Adrenal gland (tissue), 12 donors: Measurements from ENCODE around the gene KLHL2. TPM values are rescaled to one million over a fixed set of nuclear protein-coding genes. Genes with fewer than 3 reads are reported as not detected.

Source experiments
- DNase-seq, 7 donors: peaks; one replicate each; pipeline ENCODE4 v3.0.0-alpha.2; 2019 to 2020
- H3K27ac ChIP-seq, 5 donors: fragments of 200-600 bp; sonication (generic) in 4 of 5; 1 replicate in 3 of 5; 2 replicates in 2 of 5; pipeline versions ENCODE4 v1.5.1 to v1.8.0; 2016 to 2020; ENCODE audit warnings: mild to moderate bottlenecking in 1 of 5
- H3K27me3 ChIP-seq: fragments of 200-600 bp; 2 replicates; pipeline ENCODE4 v1.8.0; 2021
- H3K36me3 ChIP-seq, 2 donors: fragments of 200-600 bp; replicated peaks in 1 of 2; 1 replicate in 1 of 2; 2 replicates in 1 of 2; pipeline versions ENCODE4 v1.5.1 to v1.8.0; 2018 to 2022
- H3K4me1 ChIP-seq, 2 donors: fragments of 200-600 bp; replicated peaks in 1 of 2; 1 replicate in 1 of 2; 2 replicates in 1 of 2; pipeline versions ENCODE4 v1.5.1 to v1.8.0; 2018 to 2021
- H3K4me3 ChIP-seq, 4 donors: fragments of 200-600 bp; sonication (generic) in 3 of 4; one replicate each; pipeline ENCODE4 v1.5.1; 2016 to 2018
- H3K9me3 ChIP-seq, 3 donors: fragments of 200-600 bp; sonication (generic) in 1 of 3; replicated peaks in 1 of 3; 1 replicate in 2 of 3; 2 replicates in 1 of 3; pipeline versions ENCODE4 v1.5.1 to v1.8.0; 2016 to 2021
- POLR2A ChIP-seq, 2 donors: fragments of 450-650 bp; IDR thresholded peaks; one replicate each; pipeline ENCODE4 v1.6.1; 2017; ENCODE audit warnings: antibody characterized with exemption in 2 of 2, mild to moderate bottlenecking in 2 of 2, moderate library complexity in 1 of 2
- WGBS, 4 donors: extraction: QIAGEN DNeasy Blood & Tissue Kit in 2 of 4; methylation state at CpG; one replicate each; pipeline versions ENCODE4 v1.1.5 to v1.1.7; 2013 to 2017; 5-methylcytosine and 5-hydroxymethylcytosine counted together
- intact Hi-C, 2 donors: fragments of 100-400 bp; cut with DNase I; formaldehyde crosslinking; loops; one replicate each; pipeline versions ENCODE4 v1.14.1 to v1.15.0; 2022 to 2023
- polyA plus RNA-seq, 3 donors: library from polyadenylated mRNA; stranded (reverse); fragments of 200-250 nt in 2 of 3; fragments of 350-450 nt in 1 of 3; fragmentation: Illumina TruSeq in 1 of 3; extraction: RNeasy Lipid Tissue Mini Kit (QIAGEN cat#74804) in 1 of 3; gene quantifications; one replicate each; pipeline ENCODE4 v1.2.3, GENCODE V29; 2013 to 2014
- small RNA-seq, 2 donors: library from RNA; depleted of rRNA; stranded (forward); fragments of <200 nt; gene quantifications; one replicate each; pipeline ENCODE3, GENCODE V24; 2016
- total RNA-seq, 9 donors: library from RNA; depleted of rRNA in 4 of 9; stranded (reverse); fragments of >200 nt in 4 of 9; fragments of 120-200 nt in 1 of 9; fragmentation: NEBNext Ultra II Directional in 1 of 9; extraction: Animal tissue kit (Norgen Biotek cat#: 25700) in 1 of 9; gene quantifications; one replicate each; pipeline versions ENCODE4 v1.1.0 to v1.2.4, GENCODE V29; 2013 to 2023
- TF ChIP-seq, protein P1 (sequence below), 6 experiments: fragments of 450-650 bp in 4 of 6; fragments of 200-600 bp in 2 of 6; sonication (generic) in 1 of 6; IDR thresholded peaks; 1 replicate in 5 of 6; 2 replicates in 1 of 6; pipeline versions ENCODE4 v1.5.1 to v1.8.0; 2016 to 2021; ENCODE audit warnings: antibody characterized with exemption in 6 of 6, mild to moderate bottlenecking in 2 of 6, moderate library complexity in 1 of 6
- donor health status: healthy with polysubstance abuse.
- donor health status: Bipolar disorder and iron deficiency.
- donor health status: DM: yes; HTN: yes; CAD: no.
- donor health status: DM: no; HTN: no; CAD: no.
- donor health status: DM: no; HTN: no; CAD: no.
- donor health status: DM: yes; HTN: yes; CAD: no.

Gene KLHL2
- total and polyA plus RNA-seq, 12 donors, result 9.7 to 45.5 (median 25.2) TPM

DNA sequence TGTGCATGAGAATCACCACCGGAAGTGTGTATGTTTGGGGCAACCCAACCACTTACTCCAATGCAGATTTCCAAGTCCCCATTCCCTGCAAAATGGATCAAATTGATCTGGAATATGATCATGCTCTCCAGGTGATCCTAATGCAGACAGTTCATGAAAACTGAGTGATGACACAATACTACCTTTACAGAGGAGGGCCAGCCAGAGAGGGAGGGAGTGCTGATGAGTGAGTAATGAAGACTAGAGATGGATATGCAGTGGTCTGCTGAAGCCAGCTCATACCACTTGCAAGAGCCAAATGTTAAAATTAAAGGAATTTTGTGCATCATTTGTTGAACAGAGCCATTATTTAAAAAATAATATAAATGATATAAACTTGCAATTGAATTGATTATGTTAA, 161.2 kb downstream of the KLHL2 start:
- no peak overlapping the region for H3K4me3 ChIP-seq
- no peak for DNase-seq
- no peak overlapping the region for H3K27ac ChIP-seq
- H3K9me3 ChIP-seq, result no peaks in the 10 kb centered on the region
- intact Hi-C loops, result no loop called here
- no peaks in the 10 kb centered on the region for H3K36me3 ChIP-seq
- TF ChIP-seq POLR2A (IDR thresholded peaks at IDR 0.05), result no peak
- TF ChIP-seq, protein P1, sequence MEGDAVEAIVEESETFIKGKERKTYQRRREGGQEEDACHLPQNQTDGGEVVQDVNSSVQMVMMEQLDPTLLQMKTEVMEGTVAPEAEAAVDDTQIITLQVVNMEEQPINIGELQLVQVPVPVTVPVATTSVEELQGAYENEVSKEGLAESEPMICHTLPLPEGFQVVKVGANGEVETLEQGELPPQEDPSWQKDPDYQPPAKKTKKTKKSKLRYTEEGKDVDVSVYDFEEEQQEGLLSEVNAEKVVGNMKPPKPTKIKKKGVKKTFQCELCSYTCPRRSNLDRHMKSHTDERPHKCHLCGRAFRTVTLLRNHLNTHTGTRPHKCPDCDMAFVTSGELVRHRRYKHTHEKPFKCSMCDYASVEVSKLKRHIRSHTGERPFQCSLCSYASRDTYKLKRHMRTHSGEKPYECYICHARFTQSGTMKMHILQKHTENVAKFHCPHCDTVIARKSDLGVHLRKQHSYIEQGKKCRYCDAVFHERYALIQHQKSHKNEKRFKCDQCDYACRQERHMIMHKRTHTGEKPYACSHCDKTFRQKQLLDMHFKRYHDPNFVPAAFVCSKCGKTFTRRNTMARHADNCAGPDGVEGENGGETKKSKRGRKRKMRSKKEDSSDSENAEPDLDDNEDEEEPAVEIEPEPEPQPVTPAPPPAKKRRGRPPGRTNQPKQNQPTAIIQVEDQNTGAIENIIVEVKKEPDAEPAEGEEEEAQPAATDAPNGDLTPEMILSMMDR (IDR thresholded peaks at IDR 0.05), result no peak
- no peaks in the 10 kb centered on the region for H3K4me1 ChIP-seq
- 88 to 96% (median 91%) methylated on average over 1 of the region's 1 CpG for WGBS, 4 donors
- no peaks in the 10 kb centered on the region for H3K27me3 ChIP-seq

DNA sequence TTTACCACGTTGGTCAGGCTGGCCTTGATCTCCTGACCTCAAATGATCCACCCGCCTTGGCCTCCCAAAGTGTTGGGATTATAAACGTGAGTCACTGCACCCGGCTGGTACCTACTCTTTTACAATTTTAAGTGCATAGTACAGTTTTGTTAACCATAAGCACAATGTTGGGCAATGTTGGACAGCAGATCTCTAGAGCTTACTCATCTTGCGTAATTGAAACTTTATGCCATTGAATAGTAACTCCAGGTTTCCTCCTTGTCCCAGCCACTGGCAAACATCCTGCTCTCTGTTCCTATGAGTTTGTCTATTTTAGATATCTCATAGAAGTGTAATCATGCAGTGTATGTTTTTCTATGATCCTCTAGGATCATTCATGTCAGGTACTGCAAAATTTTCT, 162.2 kb downstream of the KLHL2 start:
- no peak overlapping the region for H3K4me3 ChIP-seq
- intact Hi-C loops, result no loop called here
- H3K27me3 ChIP-seq, result no peaks in the 10 kb centered on the region
- H3K9me3 ChIP-seq, result no peaks in the 10 kb centered on the region
- H3K4me1 ChIP-seq, result no peaks in the 10 kb centered on the region
- no peak for DNase-seq
- 53 to 85% (median 66%) methylated on average over 3 to 5 of the region's 5 CpGs for WGBS, 4 donors
- H3K27ac ChIP-seq, result no peak overlapping the region
- no peaks in the 10 kb centered on the region for H3K36me3 ChIP-seq
- TF ChIP-seq, protein P1 (IDR thresholded peaks at IDR 0.05), result no peak
- no peak for TF ChIP-seq POLR2A (IDR thresholded peaks at IDR 0.05)

DNA sequence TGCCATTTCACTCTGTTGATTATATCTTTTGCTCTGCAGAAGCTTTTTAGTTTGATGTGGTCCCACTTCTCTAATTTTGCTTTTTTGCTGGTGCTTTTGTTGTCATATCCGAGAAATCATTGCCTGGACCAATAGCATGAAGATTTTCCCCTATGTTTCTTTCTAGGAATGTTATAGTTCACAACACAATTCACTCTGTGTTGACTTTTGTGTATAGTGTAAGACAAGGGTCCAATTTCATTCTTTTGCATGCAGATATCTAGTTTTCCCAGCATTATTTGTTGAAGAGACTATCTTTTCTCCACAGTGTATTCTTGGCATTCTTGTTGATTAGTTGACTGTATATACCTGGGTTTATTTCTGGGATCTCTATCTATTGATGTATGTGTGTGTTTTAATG, 163.2 kb downstream of the KLHL2 start:
- no peaks in the 10 kb centered on the region for H3K4me1 ChIP-seq
- no peak for DNase-seq
- no peaks in the 10 kb centered on the region for H3K27me3 ChIP-seq
- intact Hi-C loops, result no loop called here
- no peak for TF ChIP-seq POLR2A (IDR thresholded peaks at IDR 0.05)
- TF ChIP-seq, protein P1 (IDR thresholded peaks at IDR 0.05), result no peak
- WGBS, 4 donors, result 85 to 89% (median 86%) methylated on average over 1 of the region's 1 CpG
- no peak overlapping the region for H3K4me3 ChIP-seq
- no peaks in the 10 kb centered on the region for H3K9me3 ChIP-seq
- H3K36me3 ChIP-seq, result no peaks in the 10 kb centered on the region
- H3K27ac ChIP-seq, result no peak overlapping the region

Small RNA genes within 50 kb of the gene (small RNA-seq; reads per million reads assigned to genes)
- 0 reads per million in 2 donors for gene RNU4-87P

Other genes starting within 250 kb of the KLHL2 start
- gene TRIM61, start 229.9 kb upstream of the KLHL2 start, total RNA-seq, result 10 to 100 TPM in 1 of 9 donors, 1 to 10 TPM in 7, under 1 TPM in 1; 0.57 to 12.2 (median 2.9) TPM
- 1 to 10 TPM; 1.4 to 2.7 (median 1.5) TPM for gene TRIM61, start 229.9 kb upstream of the KLHL2 start, polyA plus RNA-seq
- not detected for gene TRIM60, start 175.6 kb upstream of the KLHL2 start, total RNA-seq
- gene TRIM60, start 175.6 kb upstream of the KLHL2 start, polyA plus RNA-seq, result not detected
- gene TRIM75, start 153.7 kb upstream of the KLHL2 start, total RNA-seq, result not detected
- gene TRIM75, start 153.7 kb upstream of the KLHL2 start, polyA plus RNA-seq, result not detected
- 10 to 100 TPM; 16.0 to 35.5 (median 24.3) TPM for gene TMEM192, start 94.7 kb upstream of the KLHL2 start, total RNA-seq
- gene TMEM192, start 94.7 kb upstream of the KLHL2 start, polyA plus RNA-seq, result 10 to 100 TPM in 1 of 3 donors, 1 to 10 TPM in 2; 4.3 to 36.6 (median 4.6) TPM
- 1,000 to 10,000 TPM in 1 of 9 donors, 100 to 1,000 TPM in 2, 10 to 100 TPM in 6; 41.9 to 2,076 (median 58.1) TPM for gene MSMO1, start 120.1 kb downstream of the KLHL2 start, total RNA-seq
- gene MSMO1, start 120.1 kb downstream of the KLHL2 start, polyA plus RNA-seq, result 1,000 to 10,000 TPM in 1 of 3 donors, 10 to 100 TPM in 1, 1 to 10 TPM in 1; 9.3 to 1,372 (median 42.9) TPM
- gene CPE, start 171.4 kb downstream of the KLHL2 start, total RNA-seq, result 100 to 1,000 TPM in 5 of 9 donors, 10 to 100 TPM in 4; 24.8 to 272 (median 138) TPM
- 100 to 1,000 TPM in 1 of 3 donors, 10 to 100 TPM in 2; 40.2 to 152 (median 46.6) TPM for gene CPE, start 171.4 kb downstream of the KLHL2 start, polyA plus RNA-seq